Measurements from ENCODE around the gene CYP4B1. TPM values are rescaled to one million over a fixed set of nuclear protein-coding genes. Genes with fewer than 3 reads are reported as not detected.

Gene CYP4B1
- total RNA-seq, 2 experiments from 2014 or later: not detected

DNA sequence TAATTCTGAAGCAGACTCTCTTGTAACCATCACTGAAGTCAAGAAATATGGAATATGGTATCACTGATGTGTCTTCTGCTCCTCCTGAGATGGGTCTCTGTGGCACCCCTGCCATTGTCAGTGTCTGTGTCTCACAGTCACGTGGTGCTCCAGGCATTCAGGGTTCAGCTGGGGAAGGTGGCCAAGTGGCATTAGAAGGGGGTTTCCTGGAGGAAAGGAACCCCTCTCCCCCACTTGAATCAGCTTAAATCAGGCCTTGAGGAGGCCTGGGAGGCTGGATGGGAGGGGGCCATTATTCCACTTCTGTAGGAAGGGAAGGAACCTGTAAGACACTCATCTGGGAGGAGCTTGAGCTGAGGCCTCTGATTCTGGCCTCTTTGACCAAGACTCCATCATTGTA is 20.5 kb downstream of the CYP4B1 start:
- ChIA-PET POLR2A (no interaction called here), CTCF (no interaction called here)
- intact Hi-C loops (cut with DNase I, micrococcal nuclease): no loop called here
- H3K36me3 Mint-ChIP-seq (ENCODE audit: low read depth): no peaks in the 10 kb centered on the region
- H3K4me1 ChIP-seq (ENCODE audit: insufficient read depth, low read length): no peaks in the 10 kb centered on the region
- ATAC-seq (ENCODE audit: poor library complexity): no peak
- H3K9me3 Mint-ChIP-seq: no peaks in the 10 kb centered on the region
- H3K27me3 Mint-ChIP-seq: peaks cover 23% of the 10 kb centered on the region
- H3K27me3 ChIP-seq (ENCODE audit: control insufficient read depth in 1 of 2, insufficient read depth in 2 of 2, low read length in 2 of 2): no peaks in the 10 kb centered on the region
- DNase-seq: no peak
- no peak overlapping the region for H3K27ac ChIP-seq (ENCODE audit: low read depth in 1 of 2, low read length in 2 of 2)
- no peaks in the 10 kb centered on the region for H3K36me3 ChIP-seq (ENCODE audit: insufficient read depth, low read length)
- no peaks in the 10 kb centered on the region for H3K9me3 ChIP-seq (ENCODE audit: control insufficient read depth in 1 of 2, insufficient read depth in 1 of 2, low read length in 2 of 2)
- H3K4me3 Mint-ChIP-seq: no peak overlapping the region
- no peaks in the 10 kb centered on the region for H3K4me1 Mint-ChIP-seq (ENCODE audit: low read depth)
- TF ChIP-seq, protein P1, sequence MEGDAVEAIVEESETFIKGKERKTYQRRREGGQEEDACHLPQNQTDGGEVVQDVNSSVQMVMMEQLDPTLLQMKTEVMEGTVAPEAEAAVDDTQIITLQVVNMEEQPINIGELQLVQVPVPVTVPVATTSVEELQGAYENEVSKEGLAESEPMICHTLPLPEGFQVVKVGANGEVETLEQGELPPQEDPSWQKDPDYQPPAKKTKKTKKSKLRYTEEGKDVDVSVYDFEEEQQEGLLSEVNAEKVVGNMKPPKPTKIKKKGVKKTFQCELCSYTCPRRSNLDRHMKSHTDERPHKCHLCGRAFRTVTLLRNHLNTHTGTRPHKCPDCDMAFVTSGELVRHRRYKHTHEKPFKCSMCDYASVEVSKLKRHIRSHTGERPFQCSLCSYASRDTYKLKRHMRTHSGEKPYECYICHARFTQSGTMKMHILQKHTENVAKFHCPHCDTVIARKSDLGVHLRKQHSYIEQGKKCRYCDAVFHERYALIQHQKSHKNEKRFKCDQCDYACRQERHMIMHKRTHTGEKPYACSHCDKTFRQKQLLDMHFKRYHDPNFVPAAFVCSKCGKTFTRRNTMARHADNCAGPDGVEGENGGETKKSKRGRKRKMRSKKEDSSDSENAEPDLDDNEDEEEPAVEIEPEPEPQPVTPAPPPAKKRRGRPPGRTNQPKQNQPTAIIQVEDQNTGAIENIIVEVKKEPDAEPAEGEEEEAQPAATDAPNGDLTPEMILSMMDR (IDR thresholded peaks at IDR 0.05): no peak
- no peak overlapping the region for H3K4me3 ChIP-seq (ENCODE audit: low read length)
- H3K27ac Mint-ChIP-seq: no peak overlapping the region

DNA sequence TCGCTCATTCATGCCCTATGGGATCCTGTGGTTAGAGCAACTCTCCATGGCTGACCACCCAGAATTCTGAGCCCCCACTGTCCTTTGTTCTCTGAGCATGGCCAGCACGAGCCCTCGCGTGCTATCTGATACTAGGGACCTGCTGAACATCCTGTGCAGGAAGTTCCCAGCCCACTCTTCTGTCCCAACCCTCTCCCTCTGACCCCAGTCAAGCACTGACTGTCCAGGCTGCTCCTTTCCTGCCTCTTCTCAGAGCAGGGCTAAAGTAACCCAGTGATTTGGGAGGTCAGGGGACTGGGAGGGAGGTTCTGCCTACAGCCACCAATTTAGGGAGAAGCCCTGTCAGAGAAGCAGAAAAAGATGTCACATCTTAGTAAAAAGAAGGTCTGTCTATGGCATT is 21.2 kb downstream of the CYP4B1 start:
- Mint-ChIP-seq H3K27ac (no peak overlapping the region), H3K9me3 (no peaks in the 10 kb centered on the region), H3K4me3 (no peak overlapping the region), H3K36me3 (ENCODE audit: low read depth) (no peaks in the 10 kb centered on the region), H3K4me1 (ENCODE audit: low read depth) (no peaks in the 10 kb centered on the region), H3K27me3 (peaks cover 23% of the 10 kb centered on the region)
- H3K4me3 ChIP-seq (ENCODE audit: low read length): no peak overlapping the region
- no peak overlapping the region for H3K27ac ChIP-seq (ENCODE audit: low read depth in 1 of 2, low read length in 2 of 2)
- CTCF ChIA-PET: no interaction called here
- POLR2A ChIA-PET: no interaction called here
- TF ChIP-seq, protein P1 (IDR thresholded peaks at IDR 0.05): no peak
- H3K4me1 ChIP-seq (ENCODE audit: insufficient read depth, low read length): no peaks in the 10 kb centered on the region
- no peaks in the 10 kb centered on the region for H3K36me3 ChIP-seq (ENCODE audit: insufficient read depth, low read length)
- no peak for DNase-seq
- intact Hi-C loops (cut with DNase I, micrococcal nuclease): no loop called here
- ATAC-seq (ENCODE audit: poor library complexity): no peak
- H3K9me3 ChIP-seq (ENCODE audit: control insufficient read depth in 1 of 2, insufficient read depth in 1 of 2, low read length in 2 of 2): no peaks in the 10 kb centered on the region
- H3K27me3 ChIP-seq (ENCODE audit: control insufficient read depth in 1 of 2, insufficient read depth in 2 of 2, low read length in 2 of 2): no peaks in the 10 kb centered on the region

DNA sequence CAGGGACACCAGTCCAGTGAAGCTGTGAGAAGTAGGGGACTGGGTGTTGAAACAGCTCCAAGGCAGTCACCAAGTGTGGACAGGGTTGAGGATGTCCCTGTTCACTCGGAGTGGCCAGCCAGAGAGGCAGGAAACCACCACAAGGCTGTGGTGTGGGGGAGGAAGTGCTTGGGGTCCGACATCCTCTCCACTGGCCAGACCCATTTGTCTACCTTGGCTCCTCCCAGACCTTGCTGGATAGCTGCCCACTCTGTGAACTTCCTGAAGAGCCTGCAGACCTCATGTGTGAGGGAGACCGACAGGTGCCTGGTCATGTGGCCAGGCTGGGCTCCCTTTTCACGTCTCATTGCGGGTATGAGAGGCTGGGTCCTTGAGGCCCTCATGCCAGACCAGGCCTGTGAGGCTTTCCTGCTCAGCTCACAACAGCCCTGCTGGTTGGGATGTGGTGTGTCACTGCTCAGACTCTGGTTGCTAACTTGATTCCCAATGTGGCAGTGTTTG is 21.8 kb downstream of the CYP4B1 start:
- Histone ChIP-seq H3K27ac (ENCODE audit: low read depth in 1 of 2, low read length in 2 of 2) (no peak overlapping the region), H3K36me3 (ENCODE audit: insufficient read depth, low read length) (no peaks in the 10 kb centered on the region), H3K4me1 (ENCODE audit: insufficient read depth, low read length) (no peaks in the 10 kb centered on the region), H3K4me3 (ENCODE audit: low read length) (no peak overlapping the region), H3K9me3 (ENCODE audit: control insufficient read depth in 1 of 2, insufficient read depth in 1 of 2, low read length in 2 of 2) (no peaks in the 10 kb centered on the region), H3K27me3 (ENCODE audit: control insufficient read depth in 1 of 2, insufficient read depth in 2 of 2, low read length in 2 of 2) (no peaks in the 10 kb centered on the region)
- Mint-ChIP-seq H3K27me3 (peaks cover 23% of the 10 kb centered on the region), H3K27ac (no peak overlapping the region), H3K9me3 (no peaks in the 10 kb centered on the region), H3K4me3 (no peak overlapping the region), H3K36me3 (ENCODE audit: low read depth) (no peaks in the 10 kb centered on the region), H3K4me1 (ENCODE audit: low read depth) (no peaks in the 10 kb centered on the region)
- DNase-seq (no peak), ATAC-seq (ENCODE audit: poor library complexity) (no peak)
- ChIA-PET POLR2A (no interaction called here), CTCF (no interaction called here)
- TF ChIP-seq, protein P1 (IDR thresholded peaks at IDR 0.05): no peak
- intact Hi-C loops (cut with DNase I, micrococcal nuclease): no loop called here
